H9 (cell line): ENCODE measurements around the gene MSH3. TPM values are rescaled to one million over a fixed set of nuclear protein-coding genes. Genes with fewer than 3 reads are reported as not detected.
A peak's percentile ranks its signal among the peaks of the same experiment; 100 is the strongest.
"Not testable (repeated sequence)": the region's sequence is repeated elsewhere in the genome, so short reads cannot be mapped to it uniquely, and the experiment has no call there.

Experiments
- DNase-seq: peaks from one replicate; pipeline ENCODE4 v3.0.0-alpha.2; 2017
- H2AFZ ChIP-seq: one replicate; pipeline ENCODE4 v1.6.1; 2013; ENCODE audit warnings: mild to moderate bottlenecking, low read length, control low read depth, moderate library complexity
- H2AK5ac ChIP-seq: 2 replicates; pipeline ENCODE4 v1.6.1; 2013; ENCODE audit warnings: low read length, control low read depth, mixed read lengths; ENCODE audit not compliant: insufficient read length
- H2BK120ac ChIP-seq: one replicate; pipeline ENCODE4 v1.6.1; 2013; ENCODE audit warnings: low read depth, mild to moderate bottlenecking, low read length, control low read depth, inconsistent platforms; ENCODE audit not compliant: poor library complexity, severe bottlenecking
- H2BK12ac ChIP-seq: 2 replicates; pipeline ENCODE4 v1.6.1; 2013; ENCODE audit warnings: low read length, control low read depth, mixed read lengths, low read depth; ENCODE audit not compliant: insufficient read length
- H2BK15ac ChIP-seq: 2 replicates; pipeline ENCODE4 v1.6.1; 2013; ENCODE audit warnings: low read depth, low read length, control low read depth
- H2BK20ac ChIP-seq: one replicate; pipeline ENCODE4 v1.6.1; 2013; ENCODE audit warnings: low read depth, mild to moderate bottlenecking, low read length, control low read depth, inconsistent platforms; ENCODE audit not compliant: poor library complexity, severe bottlenecking
- H2BK5ac ChIP-seq: 2 replicates; pipeline ENCODE4 v1.6.1; 2013; ENCODE audit warnings: low read length, control low read depth, mixed read lengths; ENCODE audit not compliant: insufficient read length
- H3K14ac ChIP-seq: 2 replicates; pipeline ENCODE4 v1.6.1; 2013; ENCODE audit warnings: low read length, control low read depth; ENCODE audit not compliant: insufficient read depth
- H3K18ac ChIP-seq: 2 replicates; pipeline ENCODE4 v1.6.1; 2013; ENCODE audit warnings: low read depth, mild to moderate bottlenecking, mixed read lengths, low read length, control low read depth; ENCODE audit not compliant: insufficient read length
- H3K23ac ChIP-seq: 2 replicates; pipeline ENCODE4 v1.6.1; 2013; ENCODE audit warnings: low read length, control low read depth, mixed read lengths, low read depth; ENCODE audit not compliant: insufficient read length
- H3K23me2 ChIP-seq: 2 replicates; pipeline ENCODE4 v1.6.1; 2013; ENCODE audit warnings: low read depth, mild to moderate bottlenecking, mixed read lengths, low read length, control low read depth; ENCODE audit not compliant: insufficient read length, poor library complexity, severe bottlenecking
- H3K27ac ChIP-seq: 2 replicates; pipeline ENCODE4 v1.5.1; 2013; ENCODE audit warnings: low read length, control low read depth, mixed read lengths, low read depth; ENCODE audit not compliant: insufficient read length
- H3K27me3 ChIP-seq: 2 replicates; pipeline ENCODE4 v1.6.1; 2013; ENCODE audit warnings: low read length, control low read depth, inconsistent platforms; ENCODE audit not compliant: insufficient read depth
- H3K4ac ChIP-seq: 2 replicates; pipeline ENCODE4 v1.6.1; 2013; ENCODE audit warnings: low read depth, mild to moderate bottlenecking, control low read depth, inconsistent platforms, low read length, moderate library complexity
- H3K4me1 ChIP-seq: 2 replicates; pipeline ENCODE4 v1.6.1; 2013; ENCODE audit warnings: low read length, control low read depth, inconsistent platforms; ENCODE audit not compliant: insufficient read depth
- H3K4me2 ChIP-seq: 2 replicates; pipeline ENCODE4 v1.6.1; 2013; ENCODE audit warnings: low read length, control low read depth, mixed read lengths; ENCODE audit not compliant: insufficient read length, insufficient read depth
- H3K56ac ChIP-seq: 2 replicates; pipeline ENCODE4 v1.6.1; 2013; ENCODE audit warnings: low read depth, mild to moderate bottlenecking, mixed read lengths, low read length, control low read depth; ENCODE audit not compliant: insufficient read length
- H3K79me1 ChIP-seq: 2 replicates; pipeline ENCODE4 v1.6.1; 2013; ENCODE audit warnings: low read depth, mild to moderate bottlenecking, moderate library complexity, low read length, control low read depth, inconsistent platforms; ENCODE audit not compliant: insufficient read depth, poor library complexity, severe bottlenecking
- H3K79me2 ChIP-seq: 2 replicates; pipeline ENCODE4 v1.6.1; 2013; ENCODE audit warnings: low read length, control low read depth, inconsistent platforms; ENCODE audit not compliant: insufficient read depth
- H3K9ac ChIP-seq: 2 replicates; pipeline ENCODE4 v1.6.1; 2013; ENCODE audit warnings: low read length, control low read depth, mixed read lengths; ENCODE audit not compliant: insufficient read length; ENCODE audit errors: extremely low read depth
- H3K9me3 ChIP-seq: one replicate; pipeline ENCODE4 v1.6.1; 2013; ENCODE audit warnings: low read depth, low read length, inconsistent platforms; ENCODE audit not compliant: control insufficient read depth
- H3T11ph ChIP-seq: one replicate; pipeline ENCODE4 v1.6.1; 2013; ENCODE audit warnings: mild to moderate bottlenecking, low read length, control low read depth, inconsistent platforms
- H4K20me1 ChIP-seq: one replicate; pipeline ENCODE4 v1.6.1; 2013; ENCODE audit not compliant: control insufficient read depth, insufficient read length, insufficient read depth
- H4K5ac ChIP-seq: 2 replicates; pipeline ENCODE4 v1.6.1; 2013; ENCODE audit warnings: low read depth, mild to moderate bottlenecking, mixed read lengths, low read length, control low read depth; ENCODE audit not compliant: insufficient read length
- H4K8ac ChIP-seq: replicated peaks from 2 replicates; pipeline ENCODE4 v1.6.1; 2013; ENCODE audit warnings: low read length, control low read depth, mixed read lengths, low read depth; ENCODE audit not compliant: insufficient read length
- H4K91ac ChIP-seq: 2 replicates; pipeline ENCODE4 v1.6.1; 2013; ENCODE audit warnings: low read depth, mild to moderate bottlenecking, moderate library complexity, mixed read lengths, low read length, control low read depth; ENCODE audit not compliant: insufficient read length
- H3K27ac Mint-ChIP-seq, 3 experiments: 2 replicates in 2 of 3; 3 replicates in 1 of 3; pipeline ENCODE4 v1.8.0; 2020 to 2021; ENCODE audit warnings: mixed read lengths in 3 of 3, mild to moderate bottlenecking in 1 of 3, moderate library complexity in 1 of 3
- H3K27me3 Mint-ChIP-seq: 2 replicates; pipeline ENCODE4 v1.8.0; 2021; ENCODE audit warnings: low read depth, mild to moderate bottlenecking, moderate library complexity, mixed read lengths
- H3K36me3 Mint-ChIP-seq, 3 experiments: 2 replicates in 2 of 3; 3 replicates in 1 of 3; pipeline ENCODE4 v1.8.0; 2020 to 2021; ENCODE audit warnings: low read depth in 3 of 3, mixed read lengths in 3 of 3; ENCODE audit not compliant: insufficient read depth in 1 of 3
- H3K4me1 Mint-ChIP-seq, 2 experiments: 2 replicates each; pipeline ENCODE4 v1.8.0; 2020; ENCODE audit warnings: mixed read lengths in 2 of 2
- H3K4me3 Mint-ChIP-seq, 2 experiments: 2 replicates in 1 of 2; 3 replicates in 1 of 2; pipeline ENCODE4 v1.8.0; 2020 to 2021; ENCODE audit warnings: mild to moderate bottlenecking in 2 of 2, mixed read lengths in 2 of 2, moderate library complexity in 1 of 2
- H3K9me3 Mint-ChIP-seq, 2 experiments: 2 replicates in 1 of 2; 3 replicates in 1 of 2; pipeline ENCODE4 v1.8.0; 2020; ENCODE audit warnings: mild to moderate bottlenecking in 2 of 2, mixed read lengths in 2 of 2, moderate library complexity in 1 of 2
- WGBS: extraction: QIAGEN DNeasy Blood & Tissue Kit; methylation state at CpG from one replicate; pipeline ENCODE4 v1.1.7; 2013; ENCODE audit warnings: missing lambda C conversion rate, low lambda C conversion rate, mixed read lengths; ENCODE audit not compliant: insufficient read length; ENCODE audit errors: extremely low coverage; 5-methylcytosine and 5-hydroxymethylcytosine counted together
- total RNA-seq: library from RNA; stranded (reverse); gene quantifications from 2 replicates; pipeline ENCODE4 v1.2.1, GENCODE V29; 2021
- TF ChIP-seq, protein P1 (sequence below): fragments of 200-600 bp; sonication (generic); conservative IDR thresholded peaks from 3 replicates; pipeline ENCODE4 v1.8.0; 2021; ENCODE audit warnings: antibody characterized with exemption, mild to moderate bottlenecking

MSH3 gene
- total RNA-seq, 1 experiment from 2014 or later, result 17.3 TPM

DNA sequence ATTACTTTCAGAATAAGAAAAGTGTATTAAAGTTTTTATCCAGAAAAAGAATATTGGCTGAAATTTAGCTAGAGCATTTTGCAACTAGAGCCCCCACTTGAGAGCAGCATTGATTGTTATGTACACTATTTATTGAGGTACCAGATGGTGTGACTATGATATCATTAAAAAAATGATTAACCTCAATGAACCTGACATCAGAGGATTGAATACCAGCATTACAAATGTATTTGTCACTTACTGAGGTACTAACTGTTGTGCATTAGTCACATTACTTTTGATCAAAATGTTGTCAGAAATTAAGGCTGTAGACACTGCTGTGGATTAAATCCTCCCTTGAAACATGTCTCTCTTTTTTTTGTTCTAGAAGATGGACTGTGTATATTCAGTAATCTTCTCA, 128.2 kb downstream of the MSH3 start:
- no peak overlapping the region for H2BK12ac ChIP-seq
- H2BK20ac ChIP-seq, result no peak overlapping the region
- H3K27ac Mint-ChIP-seq, result no peak overlapping the region
- H3K4me3 Mint-ChIP-seq, result no peak overlapping the region
- no peak overlapping the region for H3K18ac ChIP-seq
- no peak overlapping the region for H2AFZ ChIP-seq
- no peak overlapping the region for H4K91ac ChIP-seq
- H3K27me3 Mint-ChIP-seq, result no peaks in the 10 kb centered on the region
- no peak overlapping the region for H2BK15ac ChIP-seq
- H3K9me3 Mint-ChIP-seq, result no peaks in the 10 kb centered on the region
- no peaks in the 10 kb centered on the region for H3K23me2 ChIP-seq
- H3K79me1 ChIP-seq, result no peaks in the 10 kb centered on the region
- H2AK5ac ChIP-seq, result no peak overlapping the region
- H3K4me1 ChIP-seq, result no peaks in the 10 kb centered on the region
- H3K9ac ChIP-seq, result no peak overlapping the region
- no peak overlapping the region for H4K5ac ChIP-seq
- H3K4ac ChIP-seq, result no peak overlapping the region
- no peak overlapping the region for H4K8ac ChIP-seq
- TF ChIP-seq, protein P1, sequence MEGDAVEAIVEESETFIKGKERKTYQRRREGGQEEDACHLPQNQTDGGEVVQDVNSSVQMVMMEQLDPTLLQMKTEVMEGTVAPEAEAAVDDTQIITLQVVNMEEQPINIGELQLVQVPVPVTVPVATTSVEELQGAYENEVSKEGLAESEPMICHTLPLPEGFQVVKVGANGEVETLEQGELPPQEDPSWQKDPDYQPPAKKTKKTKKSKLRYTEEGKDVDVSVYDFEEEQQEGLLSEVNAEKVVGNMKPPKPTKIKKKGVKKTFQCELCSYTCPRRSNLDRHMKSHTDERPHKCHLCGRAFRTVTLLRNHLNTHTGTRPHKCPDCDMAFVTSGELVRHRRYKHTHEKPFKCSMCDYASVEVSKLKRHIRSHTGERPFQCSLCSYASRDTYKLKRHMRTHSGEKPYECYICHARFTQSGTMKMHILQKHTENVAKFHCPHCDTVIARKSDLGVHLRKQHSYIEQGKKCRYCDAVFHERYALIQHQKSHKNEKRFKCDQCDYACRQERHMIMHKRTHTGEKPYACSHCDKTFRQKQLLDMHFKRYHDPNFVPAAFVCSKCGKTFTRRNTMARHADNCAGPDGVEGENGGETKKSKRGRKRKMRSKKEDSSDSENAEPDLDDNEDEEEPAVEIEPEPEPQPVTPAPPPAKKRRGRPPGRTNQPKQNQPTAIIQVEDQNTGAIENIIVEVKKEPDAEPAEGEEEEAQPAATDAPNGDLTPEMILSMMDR, result no peak
- H2BK5ac ChIP-seq, result no peak overlapping the region
- no peak overlapping the region for H3K4me2 ChIP-seq
- no peaks in the 10 kb centered on the region for H4K20me1 ChIP-seq
- DNase-seq, result no peak
- H2BK120ac ChIP-seq, result no peak overlapping the region
- H3K27ac ChIP-seq, result no peak overlapping the region
- peaks cover 3 to 10% (median 4%) of the 10 kb centered on the region in 3 experiments; a peak in 6 of 7 replicates for H3K36me3 Mint-ChIP-seq
- H3T11ph ChIP-seq, result no peak overlapping the region
- no peak overlapping the region for H3K14ac ChIP-seq
- H3K4me1 Mint-ChIP-seq, result no peaks in the 10 kb centered on the region
- no peak overlapping the region for H3K23ac ChIP-seq
- H3K56ac ChIP-seq, result no peak overlapping the region
- H3K9me3 ChIP-seq, result no peaks in the 10 kb centered on the region
- no peaks in the 10 kb centered on the region for H3K79me2 ChIP-seq
- H3K27me3 ChIP-seq, result no peaks in the 10 kb centered on the region

DNA sequence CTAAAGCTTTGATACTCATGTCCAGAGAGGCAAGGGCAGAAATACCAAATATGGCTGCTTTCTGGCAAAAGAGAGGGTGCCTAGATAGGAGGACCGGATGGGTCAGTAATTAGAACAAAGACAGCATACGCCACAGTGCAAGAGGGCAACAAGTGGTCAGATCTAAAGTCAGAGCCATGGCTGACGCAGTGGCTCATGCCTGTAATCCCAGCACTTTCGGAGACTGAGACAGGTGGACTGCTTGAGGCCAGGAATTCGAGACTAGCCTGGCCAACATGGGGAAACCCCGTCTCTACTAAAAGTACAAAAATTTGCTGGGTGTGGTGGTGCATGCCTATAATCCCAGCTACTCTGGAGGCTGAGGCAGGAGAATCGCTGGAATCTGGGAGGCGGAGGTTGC, 129.3 kb downstream of the MSH3 start:
- H3K27me3 Mint-ChIP-seq, H2BK120ac ChIP-seq, H3K79me1 ChIP-seq, H2BK15ac ChIP-seq, H4K91ac ChIP-seq, H2BK20ac ChIP-seq, H3K4me2 ChIP-seq, H3K23me2 ChIP-seq, H2AFZ ChIP-seq, H3K56ac ChIP-seq, H3K18ac ChIP-seq, H3K27ac ChIP-seq, H4K5ac ChIP-seq, H3K23ac ChIP-seq, H2BK5ac ChIP-seq, H3K4me1 ChIP-seq, H4K8ac ChIP-seq, H3K4ac ChIP-seq, H3K9me3 ChIP-seq, H3K79me2 ChIP-seq, H3K9me3 Mint-ChIP-seq, H3T11ph ChIP-seq, H4K20me1 ChIP-seq, H3K27me3 ChIP-seq, H2BK12ac ChIP-seq, DNase-seq, H2AK5ac ChIP-seq, H3K4me3 Mint-ChIP-seq, H3K9ac ChIP-seq, H3K4me1 Mint-ChIP-seq, H3K14ac ChIP-seq: not testable (repeated sequence)
- Mint-ChIP-seq H3K36me3 (peaks cover 3 to 13% (median 4%) of the 10 kb centered on the region in 3 experiments; a peak in 6 of 7 replicates), H3K27ac (0 out of 7 replicates have a peak overlapping the region, but pooled peaks of 1 of the 3 experiments have one; percentile 24)
- WGBS, result no CpG with 5 or more reads among the region's 8 CpGs
